ENCODE results near the gene NEFH. TPM values are rescaled to one million over a fixed set of nuclear protein-coding genes. Genes with fewer than 3 reads are reported as not detected.

NEFH gene
- total RNA-seq, 1 donor from 2014 or later, result 8.4 TPM

Other genes with a start within 250 kb of the NEFH start
- gene RHBDD3, start 212.2 kb upstream of the NEFH start, total RNA-seq, result 53.3 and 59.4 TPM in 2 replicates
- gene EWSR1, start 211.9 kb upstream of the NEFH start, total RNA-seq, result 454 and 463 TPM in 2 replicates
- 2.6 and 3.2 TPM in 2 replicates for gene GAS2L1, start 173.6 kb upstream of the NEFH start, total RNA-seq
- 0.15 and 0.65 TPM in 2 replicates for gene RASL10A, start 164.5 kb upstream of the NEFH start, total RNA-seq
- 84.0 and 89.5 TPM in 2 replicates for gene AP1B1, start 91.6 kb upstream of the NEFH start, total RNA-seq
- gene RFPL1, start 41.6 kb upstream of the NEFH start, total RNA-seq, result not detected in 2 replicates
- gene THOC5, start 73.5 kb downstream of the NEFH start, total RNA-seq, result 69.0 and 76.2 TPM in 2 replicates
- gene NIPSNAP1, start 100.9 kb downstream of the NEFH start, total RNA-seq, result 43.7 and 44.7 TPM in 2 replicates
- gene NF2, start 123.4 kb downstream of the NEFH start, total RNA-seq, result 65.7 and 66.1 TPM in 2 replicates
- gene CABP7, start 239.8 kb downstream of the NEFH start, total RNA-seq, result not detected in 2 replicates

Data from activated T-helper 1 cell treated with anti-CD3 and anti-CD28 coated beads, Interleukin-12 subunit alpha, Interleukin-12 subunit beta, Interleukin-2, Interleukin-4 antibody, amounts not matched to agents 30 ng/mL and 10 ng/mL and 1 ng/mL, durations not matched to agents 14 hours and 24 hours and 36 hours (primary cell).